NCI-H2107 treated with DMSO at 0.1 percent for 48 hours (cell line): Measurements from ENCODE around the gene C12orf42.
A peak's percentile ranks its signal among the peaks of the same experiment; 100 is the strongest.
"Not testable (repeated sequence)": the region's sequence is repeated elsewhere in the genome, so short reads cannot be mapped to it uniquely, and the experiment has no call there.

ENCODE experiments used
- DNase-seq: peaks from one replicate; lab custom pipeline; 2025; ENCODE audit not compliant: unreplicated experiment; lab: John Stamatoyannopoulos, UW

The C12orf42 gene

DNA sequence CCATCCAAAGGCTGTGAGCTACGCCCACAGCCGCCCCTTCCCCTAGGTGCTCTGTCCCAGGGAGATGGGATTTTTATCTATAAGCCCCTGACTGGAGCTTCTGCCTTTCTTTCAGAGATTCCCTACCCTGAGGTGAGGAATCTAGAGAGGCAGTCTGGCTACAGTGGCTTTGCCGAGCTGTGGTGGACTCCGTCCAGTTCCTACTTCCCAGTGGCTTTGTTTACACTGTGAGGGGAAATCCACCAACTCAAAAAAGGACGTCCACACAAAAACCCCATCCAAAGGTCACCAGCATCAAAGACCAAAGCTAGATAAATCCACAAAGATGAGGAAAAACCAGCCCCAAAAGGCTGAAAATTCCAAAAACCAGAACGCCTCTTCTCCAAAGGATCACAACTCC, 70.1 kb downstream of the C12orf42 start:
- not testable (repeated sequence) for DNase-seq

DNA sequence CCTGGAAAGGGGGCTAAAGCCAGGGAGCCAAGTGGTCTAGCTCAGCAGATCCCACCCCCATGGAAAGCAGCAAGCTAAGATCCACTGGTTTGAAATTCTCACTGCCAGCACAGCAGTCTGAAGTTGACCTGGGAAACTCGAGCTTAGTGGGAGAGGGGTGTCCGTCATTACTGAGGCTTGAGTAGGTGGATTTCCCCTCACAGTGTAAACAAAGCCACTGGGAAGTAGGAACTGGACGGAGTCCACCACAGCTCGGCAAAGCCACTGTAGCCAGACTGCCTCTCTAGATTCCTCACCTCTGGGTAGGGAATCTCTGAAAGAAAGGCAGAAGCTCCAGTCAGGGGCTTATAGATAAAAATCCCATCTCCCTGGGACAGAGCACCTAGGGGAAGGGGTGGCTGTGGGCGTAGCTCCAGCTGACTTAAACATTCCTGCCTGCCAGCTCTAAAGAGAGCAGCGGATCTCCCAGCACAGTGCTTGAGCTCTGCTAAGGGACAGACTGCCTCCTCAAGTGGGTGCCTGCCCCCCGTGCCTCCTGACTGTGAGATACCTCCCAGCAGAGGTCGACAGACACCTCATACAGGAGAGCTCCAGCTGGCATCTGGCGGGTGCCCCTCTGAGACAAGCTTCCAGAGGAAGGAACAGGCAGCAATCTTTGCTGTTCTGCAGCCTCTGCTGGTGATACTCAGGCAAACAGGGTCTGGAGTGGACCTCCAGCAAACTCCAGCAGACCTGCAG, 70.8 kb downstream of the C12orf42 start:
- not testable (repeated sequence) for DNase-seq

DNA sequence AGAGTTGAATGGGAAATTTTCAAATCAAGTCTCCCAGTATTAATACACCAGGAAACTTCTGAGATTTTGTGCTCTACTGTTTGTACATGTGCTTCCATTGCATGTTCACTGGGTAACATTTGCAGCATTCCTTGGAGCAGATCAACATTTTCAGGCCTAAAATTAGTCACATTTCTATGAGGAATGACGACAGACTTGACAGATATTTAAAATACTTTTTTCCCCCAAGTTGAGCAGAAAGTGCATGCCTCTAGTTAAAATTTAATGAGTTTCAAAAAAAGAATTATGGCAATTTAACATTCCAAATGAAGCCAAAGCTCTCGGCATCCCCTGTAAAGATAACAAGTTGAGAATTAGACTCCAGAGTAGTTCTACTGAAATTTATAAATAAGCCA, 72.3 kb downstream of the C12orf42 start:
- no peak for DNase-seq

DNA sequence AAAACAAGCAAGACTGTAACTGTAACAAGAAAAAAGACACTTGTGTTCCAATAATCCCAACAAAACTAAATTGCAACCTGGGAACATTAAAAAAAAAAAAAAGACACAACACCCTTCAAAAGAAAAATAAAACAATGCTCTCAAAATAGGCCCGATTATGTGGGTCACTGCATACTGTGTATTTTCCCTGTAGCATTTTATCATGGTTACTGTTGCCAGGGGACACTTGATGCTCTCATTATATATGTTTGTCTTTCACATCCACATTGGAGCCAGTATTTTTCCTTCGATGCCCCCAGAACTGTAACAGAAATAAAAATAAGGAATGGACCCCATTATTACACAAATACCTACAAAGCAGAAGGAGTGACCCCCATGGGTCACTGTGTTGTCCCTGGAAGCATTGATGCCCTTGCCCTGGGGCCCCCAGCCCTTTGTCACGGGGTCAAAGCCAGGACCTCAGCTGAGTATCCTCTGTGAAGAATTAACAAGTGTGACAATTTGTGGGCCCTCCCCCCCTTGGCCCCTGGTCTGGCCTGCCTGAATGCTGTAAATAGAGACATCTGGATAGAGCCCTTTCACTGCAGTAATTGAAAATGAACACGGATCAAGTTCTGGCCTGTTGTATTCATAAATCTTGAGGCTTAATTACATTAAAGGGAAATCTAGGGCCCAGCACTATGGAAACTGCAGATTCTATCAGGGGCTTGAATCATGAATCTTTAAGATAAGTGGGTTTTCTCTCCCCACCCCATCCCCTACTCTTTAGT, 72.8 kb downstream of the C12orf42 start:
- DNase-seq, result peak; percentile 82

DNA sequence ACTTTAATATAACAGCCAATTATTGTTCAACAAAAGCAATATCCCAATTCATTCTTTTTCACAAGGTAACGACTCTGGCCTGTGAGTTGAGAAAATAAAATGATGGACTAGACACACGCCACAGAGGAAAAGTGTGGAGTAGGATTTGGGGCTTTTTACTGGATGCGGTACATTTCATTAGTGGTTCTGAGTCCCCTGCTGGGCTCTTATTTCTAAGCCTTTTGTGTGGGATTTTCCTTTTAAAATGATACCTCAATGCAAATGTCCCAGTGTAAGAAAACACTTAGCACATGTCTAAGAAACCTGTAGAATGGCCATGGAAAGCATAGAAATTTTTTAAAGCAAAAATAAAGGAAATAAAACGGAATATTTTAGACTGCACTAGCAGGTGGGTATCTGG, 73.4 kb downstream of the C12orf42 start:
- DNase-seq, result peak; percentile 79

DNA sequence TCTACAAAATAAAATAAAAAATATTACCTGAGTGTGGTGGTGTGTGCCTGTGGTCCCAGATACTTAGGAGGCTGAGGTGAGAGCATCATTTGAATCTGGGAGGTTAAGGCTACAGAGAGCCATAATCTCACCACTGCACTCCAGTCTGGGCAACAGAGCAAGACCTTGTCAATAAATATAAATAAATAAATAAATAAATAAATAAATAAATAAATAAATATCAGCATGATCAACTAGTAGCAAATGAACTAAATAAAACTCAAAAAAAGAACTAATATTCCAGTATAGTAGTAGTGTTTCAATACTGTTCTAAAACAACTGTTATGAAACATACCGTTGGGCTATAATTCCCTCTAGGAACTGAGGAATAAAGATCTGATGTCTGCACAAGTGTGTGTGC, 74.4 kb downstream of the C12orf42 start:
- DNase-seq, result no peak

DNA sequence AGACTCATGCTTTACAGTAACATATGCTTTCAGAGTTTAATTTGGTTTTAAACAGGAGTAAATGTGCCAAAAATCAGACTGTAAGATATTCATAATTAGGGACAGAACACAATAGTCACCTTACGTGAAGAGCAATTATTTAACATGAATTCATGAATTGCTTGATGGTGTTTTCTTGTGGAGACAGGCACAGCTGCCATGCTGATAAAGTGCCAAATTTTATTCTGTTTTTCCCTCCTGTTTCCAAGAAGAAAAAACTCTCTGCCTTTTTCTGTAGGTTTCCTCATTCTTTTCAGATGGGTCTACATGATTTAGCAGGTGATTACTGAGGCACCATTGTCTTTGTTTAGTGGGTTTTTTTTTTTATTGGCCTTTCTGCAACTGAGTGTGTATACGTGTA, 80.1 kb downstream of the C12orf42 start:
- DNase-seq, result no peak

DNA sequence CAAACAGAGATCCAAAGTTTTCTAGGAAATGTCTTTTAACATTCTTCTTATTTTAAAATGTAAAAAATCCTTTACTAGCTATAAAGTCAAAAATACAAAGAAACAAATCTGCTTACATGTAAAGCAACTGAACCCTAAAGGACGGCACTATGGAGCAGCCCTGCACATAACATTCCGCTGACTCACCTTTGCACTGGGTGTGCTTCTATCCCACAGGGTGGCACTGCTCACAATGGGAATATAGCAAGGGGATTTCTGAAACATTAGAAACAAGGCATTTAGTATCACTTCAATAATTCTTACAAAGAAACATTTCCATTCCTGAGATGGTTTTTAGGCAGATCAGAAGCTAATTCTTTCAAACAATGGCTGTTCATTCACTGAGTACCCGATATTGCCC, 94.3 kb downstream of the C12orf42 start:
- peak; percentile 94 for DNase-seq

DNA sequence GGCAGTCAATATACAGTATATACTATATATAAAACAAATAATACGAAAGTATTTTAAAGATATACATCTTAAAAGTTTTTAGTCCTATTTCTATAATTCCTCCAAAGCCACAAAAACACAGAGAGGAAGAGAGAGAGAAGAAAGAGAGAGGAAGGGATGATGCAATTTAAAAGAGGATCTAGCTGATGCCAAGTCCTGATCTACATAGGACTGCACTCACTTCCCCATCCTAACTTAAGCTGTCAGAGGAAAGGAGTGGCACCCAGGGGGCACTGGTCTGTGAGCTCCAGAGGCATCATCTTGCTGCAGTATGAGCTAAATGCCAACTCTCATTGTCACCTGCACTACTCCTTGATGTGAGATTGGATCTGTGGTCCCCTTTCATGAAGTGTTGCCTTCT, 95.8 kb downstream of the C12orf42 start:
- DNase-seq, result peak; percentile 69

DNA sequence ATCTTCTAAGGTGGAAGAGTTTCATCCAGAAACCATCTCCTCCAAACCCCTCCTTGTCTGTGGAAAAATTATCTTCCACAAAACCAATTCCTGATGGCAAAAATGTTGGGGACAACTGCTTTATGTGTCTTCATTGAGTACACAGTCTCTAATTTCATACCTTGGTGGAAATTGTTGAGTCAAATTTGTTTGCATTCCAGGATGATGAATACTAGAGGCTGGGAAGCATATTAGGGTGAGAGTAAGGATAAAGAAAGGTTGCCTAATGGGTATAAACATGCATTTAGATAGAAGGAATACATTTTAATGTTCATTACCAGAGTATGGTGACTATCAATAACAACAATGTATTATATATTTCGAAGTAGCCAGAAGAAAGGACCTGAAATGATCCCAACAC, 98.2 kb downstream of the C12orf42 start:
- peak; percentile 86 for DNase-seq

DNA sequence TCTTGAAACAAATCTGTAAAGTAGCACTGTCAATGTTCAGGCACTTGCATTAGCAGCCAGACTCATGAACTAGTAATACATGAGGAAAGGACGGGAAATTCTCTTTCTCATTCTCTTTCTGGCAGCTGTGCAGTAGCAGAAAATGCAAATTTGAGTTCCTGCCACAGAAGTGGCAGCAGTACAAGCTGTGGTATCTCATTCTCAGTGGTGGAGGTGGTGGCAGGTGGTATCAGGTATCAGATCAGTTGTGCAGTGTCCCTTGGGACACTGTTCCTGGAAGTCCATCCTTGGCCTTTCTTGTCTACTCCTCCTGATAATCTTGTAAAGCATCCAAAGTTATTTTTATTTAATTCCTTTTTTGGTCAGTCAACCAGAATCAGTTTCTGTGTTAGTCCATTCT, 103.0 kb downstream of the C12orf42 start:
- peak; percentile 88 for DNase-seq

DNA sequence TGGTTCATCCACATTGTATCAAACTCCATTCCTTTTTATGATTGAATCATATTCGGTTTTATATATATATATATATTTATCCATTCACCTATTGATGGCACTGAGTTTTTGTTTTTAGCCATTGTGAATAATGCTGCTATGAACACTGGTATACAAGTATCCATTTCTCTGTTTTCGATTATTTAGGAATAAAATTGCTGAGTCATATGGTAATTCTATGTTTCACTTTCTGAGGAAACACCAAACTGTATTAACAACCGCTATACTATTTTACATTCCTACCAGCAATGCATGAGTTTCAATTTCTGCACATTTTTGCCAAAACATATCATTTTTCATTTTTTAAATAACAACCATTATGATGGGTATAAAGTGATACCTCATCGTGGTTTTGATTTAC, 104.7 kb downstream of the C12orf42 start:
- DNase-seq, result no peak

DNA sequence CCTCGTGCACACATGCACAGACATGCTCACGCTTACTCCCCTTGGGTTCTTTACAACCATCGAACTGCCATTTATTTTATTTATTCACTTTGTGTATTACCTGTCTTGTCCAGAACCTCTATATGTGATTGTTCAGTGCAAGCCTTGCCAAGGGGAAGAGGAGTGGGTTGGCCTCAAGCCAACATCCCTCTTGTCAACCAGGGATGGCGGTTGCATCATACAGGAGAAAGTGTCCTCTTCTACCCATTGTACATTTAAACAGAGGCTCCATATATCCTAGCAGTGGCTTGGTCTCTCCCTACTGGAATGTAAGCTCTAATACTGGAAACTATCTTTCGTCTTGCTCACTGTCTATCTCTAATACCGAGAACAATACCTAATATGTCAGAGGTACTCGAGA, 108.4 kb downstream of the C12orf42 start:
- peak; percentile 73 for DNase-seq

DNA sequence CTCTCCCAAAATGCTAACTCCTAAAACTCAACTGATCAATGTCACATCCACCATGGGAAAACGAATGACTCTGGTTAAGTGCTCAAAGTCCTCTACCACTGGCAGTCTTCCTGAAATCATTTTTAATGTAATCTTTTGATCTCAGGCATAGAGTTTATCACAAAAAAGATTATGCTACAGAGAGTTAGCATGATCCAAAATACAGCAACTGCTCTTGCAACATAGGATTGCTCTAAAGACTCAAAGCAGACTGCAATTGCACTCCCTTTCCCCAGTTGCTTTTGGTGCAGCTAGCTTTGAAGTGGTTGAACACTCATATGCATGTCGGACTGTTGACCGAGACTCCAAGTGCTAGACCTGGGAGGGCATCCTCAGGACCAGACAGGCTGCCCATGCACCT, 109.3 kb downstream of the C12orf42 start:
- no peak for DNase-seq

DNA sequence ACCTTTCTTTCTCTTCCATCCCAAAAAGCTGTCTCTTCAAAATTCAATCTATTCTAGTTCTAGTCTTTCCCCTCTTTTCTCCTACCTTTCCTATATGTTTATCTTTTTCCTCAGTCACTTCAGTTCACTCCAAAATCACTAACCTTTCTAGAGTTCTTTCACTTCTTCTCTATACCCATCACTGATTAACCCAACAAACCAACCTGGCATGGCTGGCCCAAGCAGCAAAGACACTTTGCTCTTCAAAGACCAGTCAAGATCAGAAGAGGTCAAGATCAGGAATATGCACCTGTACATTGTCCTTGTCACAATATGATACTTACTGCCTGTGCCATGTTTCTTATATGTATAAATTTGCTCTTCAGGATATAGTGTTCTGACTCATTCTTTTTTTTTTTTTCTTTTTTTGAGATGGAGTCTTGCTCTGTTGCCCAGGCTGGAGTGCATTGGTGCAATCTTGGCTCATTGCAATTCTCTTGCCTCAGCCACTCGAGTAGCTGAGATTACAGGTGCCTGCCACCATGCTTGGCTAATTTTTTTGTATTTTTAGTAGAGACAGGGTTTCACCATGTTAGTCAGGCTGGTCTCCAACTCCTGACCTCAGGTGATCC, 112.9 kb downstream of the C12orf42 start:
- no peak for DNase-seq

DNA sequence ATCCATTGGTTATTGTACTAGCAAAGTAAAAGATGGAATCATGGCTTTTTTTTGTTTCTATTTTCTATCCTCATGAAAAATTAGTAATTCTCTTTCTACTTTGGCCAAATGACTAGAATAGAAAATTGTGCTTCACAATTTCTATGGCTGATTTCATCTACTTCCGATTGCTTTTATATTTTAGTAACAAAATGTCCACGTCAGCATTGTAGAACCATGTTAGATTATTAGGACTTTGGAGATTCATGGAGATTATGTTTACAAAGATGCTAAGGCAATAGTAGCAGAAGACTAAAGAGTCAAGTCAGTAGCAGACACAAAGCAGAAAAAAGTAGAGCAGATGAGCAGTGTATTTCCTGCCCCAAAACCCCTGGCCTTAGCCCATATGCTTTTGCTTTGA, 113.6 kb downstream of the C12orf42 start:
- no peak for DNase-seq

DNA sequence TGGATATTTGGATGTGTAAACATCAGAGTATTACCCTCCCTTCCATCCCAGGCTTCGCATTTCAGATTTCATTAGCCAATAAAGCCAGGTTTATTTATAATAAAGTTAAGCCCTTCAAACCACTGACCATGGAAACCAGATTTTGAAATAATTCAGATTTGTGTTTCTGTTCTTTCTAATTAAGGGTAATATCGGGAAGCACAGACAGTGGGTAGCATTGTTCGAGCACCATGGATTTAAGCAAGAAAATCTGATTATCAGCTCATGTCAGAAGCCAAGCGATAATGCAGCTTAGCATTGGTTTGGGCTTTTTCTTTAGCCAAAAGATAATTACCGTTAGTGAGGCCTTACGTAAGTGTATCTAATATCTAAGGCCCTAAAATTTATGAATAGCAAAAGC, 116.1 kb downstream of the C12orf42 start:
- no peak for DNase-seq

DNA sequence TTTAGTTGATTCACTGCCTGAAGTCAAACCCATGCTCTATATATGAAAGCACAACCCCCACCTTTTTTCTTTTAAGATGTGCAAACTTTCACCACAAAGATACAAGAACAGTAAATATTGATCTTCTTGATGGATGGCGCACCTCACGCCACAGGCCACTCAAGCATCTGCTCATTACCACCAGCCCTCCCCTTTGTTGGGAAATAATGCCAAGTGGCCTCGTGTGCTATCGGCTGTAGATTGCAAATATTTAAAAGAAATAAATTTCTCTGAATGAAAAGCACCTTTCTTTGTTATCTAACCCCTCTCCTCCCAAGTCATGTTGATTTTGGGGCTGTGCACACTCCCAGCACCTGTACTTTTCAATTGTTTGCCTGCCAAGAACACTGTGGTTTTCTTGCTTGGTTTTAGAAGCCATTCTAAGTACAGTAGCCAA, 122.7 kb downstream of the C12orf42 start:
- DNase-seq, result peak; percentile 99

DNA sequence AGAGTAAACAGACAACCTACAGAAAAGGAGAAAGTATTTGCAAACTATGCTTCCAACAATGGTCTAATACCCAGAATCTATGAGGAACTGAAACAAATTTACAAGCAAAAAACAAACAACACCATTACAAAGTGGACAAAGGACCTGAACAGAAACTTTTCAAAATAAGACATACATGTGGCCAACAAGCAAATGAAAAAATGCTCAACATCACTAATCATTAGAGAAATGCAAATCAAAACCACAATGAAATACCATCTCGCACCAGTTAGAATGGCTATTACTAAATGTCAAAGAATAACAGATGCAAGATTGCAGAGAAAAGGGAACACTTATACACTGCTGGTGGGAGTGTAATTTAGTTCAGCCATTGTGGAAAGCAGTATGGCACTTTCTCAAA, 125.8 kb downstream of the C12orf42 start:
- no peak for DNase-seq

DNA sequence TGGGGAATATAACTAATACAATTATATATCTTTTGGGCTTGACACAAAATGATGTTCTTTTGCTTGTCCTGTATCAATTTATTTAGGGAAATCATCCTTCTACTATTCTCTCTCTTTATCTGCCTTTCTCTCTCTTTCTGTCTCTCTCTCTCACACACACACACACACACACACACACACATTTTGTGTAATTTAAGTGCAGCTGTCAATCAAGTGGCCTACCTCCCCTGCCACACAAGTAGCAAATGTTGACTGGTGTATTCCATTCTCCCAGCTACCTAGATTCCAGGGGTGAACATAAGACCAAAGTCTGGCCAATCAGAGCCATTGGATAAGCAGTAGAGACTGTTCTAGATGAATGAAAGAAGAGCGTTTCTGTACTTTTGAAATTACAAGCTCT, 127.6 kb downstream of the C12orf42 start:
- DNase-seq, result no peak

DNA sequence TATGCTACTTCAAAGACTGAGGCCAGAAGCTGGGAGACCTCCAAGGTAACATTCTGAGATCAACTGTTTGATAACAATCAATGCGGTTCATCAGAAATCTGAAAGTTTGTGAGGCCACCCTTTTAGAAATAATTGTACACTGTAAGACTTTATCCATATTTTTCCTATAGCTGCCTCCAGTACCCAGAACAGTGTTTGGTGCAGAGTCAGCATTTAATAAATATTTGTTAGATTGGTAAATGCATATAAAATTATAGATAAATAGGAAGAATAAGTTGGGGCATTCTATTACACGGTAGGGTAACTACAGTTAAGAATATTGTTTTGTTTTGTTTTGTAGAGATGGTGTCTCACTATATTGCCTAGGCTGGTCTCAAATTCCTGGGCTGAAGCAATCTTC, 141.4 kb downstream of the C12orf42 start:
- no peak for DNase-seq

DNA sequence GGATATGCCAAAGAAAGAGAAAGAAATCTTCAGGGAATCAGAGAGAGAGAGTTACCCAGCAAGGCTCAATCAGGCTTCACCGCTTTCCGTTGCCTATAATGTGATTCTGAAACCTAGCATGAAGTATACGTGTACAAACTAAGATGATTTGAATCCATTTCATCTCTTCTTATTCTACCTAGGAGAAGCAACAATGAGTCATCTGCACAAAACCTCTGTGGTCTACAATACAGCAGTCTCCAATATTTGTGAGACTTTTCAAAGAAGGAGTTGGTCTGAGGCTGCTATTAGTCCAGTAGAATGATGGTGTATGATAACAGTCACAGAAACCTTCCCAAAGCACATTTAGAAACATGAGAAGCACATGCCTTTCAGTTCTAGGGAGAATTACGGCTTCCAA, 141.9 kb downstream of the C12orf42 start:
- DNase-seq, result no peak
